ENCODE results near the gene BIRC6. TPM values are rescaled to one million over a fixed set of nuclear protein-coding genes. Genes with fewer than 3 reads are reported as not detected.

BIRC6 gene
- total and polyA plus RNA-seq, 8 donors: 12.4 to 58.3 (median 46.7) TPM

DNA sequence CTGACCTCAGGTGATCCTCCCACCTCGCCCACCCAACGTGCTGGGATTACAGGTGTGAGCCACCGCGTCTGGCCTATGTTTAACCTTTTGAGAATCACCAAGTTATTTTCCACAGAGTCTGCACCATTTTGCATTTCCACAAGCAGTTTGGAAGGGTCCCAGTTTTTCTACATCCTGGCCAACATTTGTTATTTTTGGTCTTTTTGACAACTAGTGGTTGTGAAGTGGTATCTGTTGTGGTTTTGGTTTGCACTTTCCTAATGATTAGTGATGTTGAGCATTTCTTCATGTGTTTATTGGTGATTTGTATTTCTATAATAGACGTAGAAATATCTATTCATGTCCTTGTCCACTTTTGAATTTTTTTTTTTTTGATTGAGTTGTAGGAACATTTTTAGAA, 67.9 kb downstream of the BIRC6 start:
- TF ChIP-seq, protein P1, sequence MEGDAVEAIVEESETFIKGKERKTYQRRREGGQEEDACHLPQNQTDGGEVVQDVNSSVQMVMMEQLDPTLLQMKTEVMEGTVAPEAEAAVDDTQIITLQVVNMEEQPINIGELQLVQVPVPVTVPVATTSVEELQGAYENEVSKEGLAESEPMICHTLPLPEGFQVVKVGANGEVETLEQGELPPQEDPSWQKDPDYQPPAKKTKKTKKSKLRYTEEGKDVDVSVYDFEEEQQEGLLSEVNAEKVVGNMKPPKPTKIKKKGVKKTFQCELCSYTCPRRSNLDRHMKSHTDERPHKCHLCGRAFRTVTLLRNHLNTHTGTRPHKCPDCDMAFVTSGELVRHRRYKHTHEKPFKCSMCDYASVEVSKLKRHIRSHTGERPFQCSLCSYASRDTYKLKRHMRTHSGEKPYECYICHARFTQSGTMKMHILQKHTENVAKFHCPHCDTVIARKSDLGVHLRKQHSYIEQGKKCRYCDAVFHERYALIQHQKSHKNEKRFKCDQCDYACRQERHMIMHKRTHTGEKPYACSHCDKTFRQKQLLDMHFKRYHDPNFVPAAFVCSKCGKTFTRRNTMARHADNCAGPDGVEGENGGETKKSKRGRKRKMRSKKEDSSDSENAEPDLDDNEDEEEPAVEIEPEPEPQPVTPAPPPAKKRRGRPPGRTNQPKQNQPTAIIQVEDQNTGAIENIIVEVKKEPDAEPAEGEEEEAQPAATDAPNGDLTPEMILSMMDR (IDR thresholded peaks at IDR 0.05): no peak
- peaks cover 8 to 37% (median 21%) of the 10 kb centered on the region in 3 donors for H3K4me1 ChIP-seq
- H3K27ac ChIP-seq: no peak overlapping the region
- H3K4me3 ChIP-seq: no peak overlapping the region
- DNase-seq: no peak
- no peak for FAIRE-seq
- intact Hi-C loops (cut with DNase I): no loop called here
- H3K9me3 ChIP-seq: peaks cover 0 to 2% (median 0%) of the 10 kb centered on the region in 4 donors
- H3K36me3 ChIP-seq: no peaks in the 10 kb centered on the region
- H3K27me3 ChIP-seq: no peaks in the 10 kb centered on the region
- 82 to 83% methylated on average over 5 of the region's 5 CpGs for WGBS, 2 donors
- ATAC-seq: no peak

DNA sequence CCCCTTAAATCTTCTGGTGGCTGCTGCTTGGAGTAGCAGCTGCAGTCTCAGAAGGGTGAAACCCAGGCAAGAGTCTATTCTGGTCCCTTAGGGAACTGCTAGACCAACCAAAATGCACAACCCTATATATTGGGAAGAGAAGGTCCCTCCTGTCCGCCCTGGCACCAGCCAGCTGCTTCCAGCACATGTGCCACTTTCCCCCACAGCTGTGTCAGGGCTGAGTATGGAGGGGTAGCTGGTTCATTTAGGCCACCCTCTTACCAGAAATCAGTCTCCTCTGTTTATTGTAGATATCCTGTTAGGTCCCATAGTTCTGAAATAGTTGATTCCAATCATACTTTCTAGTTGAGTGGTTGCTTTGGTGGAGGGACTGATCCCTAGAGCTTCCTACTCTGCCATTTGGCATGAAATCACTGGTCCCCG, 68.9 kb downstream of the BIRC6 start:
- 53 to 71% methylated on average over 2 of the region's 2 CpGs for WGBS, 2 donors

DNA sequence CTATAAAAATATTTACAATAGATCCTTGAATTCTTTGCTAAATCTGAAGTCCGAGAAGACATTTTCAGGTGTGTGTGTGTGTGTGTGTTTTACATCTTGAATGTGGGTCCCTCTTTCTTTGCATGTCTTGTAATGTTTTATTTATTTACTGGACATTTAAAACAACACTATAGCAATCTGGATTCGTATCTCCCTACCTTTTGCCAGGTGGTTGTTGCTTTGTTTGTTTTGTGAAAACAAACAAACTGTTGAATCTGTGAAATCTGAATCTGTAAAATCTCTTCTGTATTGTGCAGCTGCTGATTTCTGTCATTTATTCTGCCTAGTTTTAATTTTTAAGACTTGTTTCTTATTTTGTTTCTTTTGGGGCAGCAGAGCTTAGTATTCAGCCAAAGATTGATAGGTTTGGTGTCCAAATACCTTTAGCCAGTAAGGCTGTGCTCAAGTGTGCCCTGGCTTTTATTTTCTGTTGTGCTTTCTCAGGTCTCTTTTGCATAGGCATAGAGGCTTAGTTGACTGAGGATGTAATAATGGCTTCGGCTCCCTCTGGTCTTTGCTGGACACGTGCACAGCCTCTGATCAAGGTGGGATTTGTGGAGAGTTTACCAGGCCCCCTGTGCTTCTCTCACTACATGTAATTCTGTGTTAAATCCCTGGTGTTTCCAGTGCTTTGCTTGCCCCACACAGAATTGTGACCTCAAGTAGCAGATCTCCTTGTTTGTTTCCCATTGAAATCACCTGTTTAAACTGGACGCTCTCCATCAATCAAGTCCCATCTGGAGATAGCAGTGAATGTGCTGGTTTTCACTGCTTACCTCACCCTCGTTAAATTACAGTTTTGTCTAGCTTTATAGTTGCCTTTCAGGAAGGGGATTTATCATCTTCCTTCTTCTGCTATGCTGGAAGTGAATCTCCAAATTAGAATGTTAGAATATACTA, 71.1 kb downstream of the BIRC6 start:
- Histone ChIP-seq H3K9me3 (no peaks in the 10 kb centered on the region), H3K27me3 (no peaks in the 10 kb centered on the region), H3K4me3 (no peak overlapping the region), H3K4me1 (peaks cover 8 to 36% (median 15%) of the 10 kb centered on the region in 3 donors), H3K27ac (peak overlapping the region in 2 of 4 donors; percentile 2 to 39), H3K36me3 (peaks cover 0 to 7% (median 0%) of the 10 kb centered on the region in 3 donors)
- ATAC-seq (peak; percentile 82 to 91 (median 85)), FAIRE-seq (no peak), DNase-seq (no peak)
- 16 to 19% methylated on average over 6 of the region's 6 CpGs for WGBS, 2 donors
- TF ChIP-seq, protein P1 (IDR thresholded peaks at IDR 0.05): no peak
- intact Hi-C loops (cut with DNase I): no loop called here

More for the DNA sequence above, 68.9 kb downstream of the BIRC6 start:
- intact Hi-C loops (cut with DNase I): no loop called here
- no peak for FAIRE-seq
- no peak for DNase-seq
- TF ChIP-seq, protein P1 (IDR thresholded peaks at IDR 0.05): no peak
- peak in 3 of 4 donors; percentile 13 to 24 (median 21) for ATAC-seq
- peaks cover 0 to 2% (median 0%) of the 10 kb centered on the region in 4 donors for H3K9me3 ChIP-seq
- no peak overlapping the region for H3K4me3 ChIP-seq
- H3K27me3 ChIP-seq: no peaks in the 10 kb centered on the region
- H3K36me3 ChIP-seq: no peaks in the 10 kb centered on the region
- H3K27ac ChIP-seq: no peak overlapping the region
- peaks cover 8 to 38% (median 15%) of the 10 kb centered on the region in 3 donors for H3K4me1 ChIP-seq

DNA sequence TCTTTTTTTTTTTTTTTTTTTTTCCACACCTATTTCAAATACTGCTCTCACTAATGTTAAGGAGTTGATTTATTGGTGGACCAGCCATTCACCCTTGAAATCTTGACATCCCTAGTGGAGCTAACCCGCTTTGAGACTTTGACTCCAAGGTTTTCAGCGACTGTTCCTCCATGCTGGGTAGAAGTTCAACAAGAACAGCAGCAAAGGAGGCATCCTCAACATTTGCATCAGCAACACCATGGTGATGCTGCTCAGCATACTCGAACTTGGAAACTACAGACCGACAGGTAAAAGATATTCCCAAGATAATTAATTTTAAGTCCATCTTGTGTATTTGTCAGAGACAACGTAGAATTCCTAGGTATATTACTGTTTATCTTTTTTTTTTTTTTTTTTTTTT, 74.0 kb downstream of the BIRC6 start:
- no peak overlapping the region for H3K27ac ChIP-seq
- no peak for ATAC-seq
- intact Hi-C loops (cut with DNase I): no loop called here
- H3K9me3 ChIP-seq: no peaks in the 10 kb centered on the region
- TF ChIP-seq, protein P1 (IDR thresholded peaks at IDR 0.05): no peak
- 97 to 98% methylated on average over 5 of the region's 5 CpGs for WGBS, 2 donors
- H3K36me3 ChIP-seq: peaks cover 0 to 7% (median 0%) of the 10 kb centered on the region in 3 donors
- no peak for DNase-seq
- H3K4me3 ChIP-seq: no peak overlapping the region
- peaks cover 8 to 29% (median 15%) of the 10 kb centered on the region in 3 donors for H3K4me1 ChIP-seq
- no peaks in the 10 kb centered on the region for H3K27me3 ChIP-seq
- FAIRE-seq: no peak
